ENCODE measurements around the gene ERC2.

Gene ERC2

DNA sequence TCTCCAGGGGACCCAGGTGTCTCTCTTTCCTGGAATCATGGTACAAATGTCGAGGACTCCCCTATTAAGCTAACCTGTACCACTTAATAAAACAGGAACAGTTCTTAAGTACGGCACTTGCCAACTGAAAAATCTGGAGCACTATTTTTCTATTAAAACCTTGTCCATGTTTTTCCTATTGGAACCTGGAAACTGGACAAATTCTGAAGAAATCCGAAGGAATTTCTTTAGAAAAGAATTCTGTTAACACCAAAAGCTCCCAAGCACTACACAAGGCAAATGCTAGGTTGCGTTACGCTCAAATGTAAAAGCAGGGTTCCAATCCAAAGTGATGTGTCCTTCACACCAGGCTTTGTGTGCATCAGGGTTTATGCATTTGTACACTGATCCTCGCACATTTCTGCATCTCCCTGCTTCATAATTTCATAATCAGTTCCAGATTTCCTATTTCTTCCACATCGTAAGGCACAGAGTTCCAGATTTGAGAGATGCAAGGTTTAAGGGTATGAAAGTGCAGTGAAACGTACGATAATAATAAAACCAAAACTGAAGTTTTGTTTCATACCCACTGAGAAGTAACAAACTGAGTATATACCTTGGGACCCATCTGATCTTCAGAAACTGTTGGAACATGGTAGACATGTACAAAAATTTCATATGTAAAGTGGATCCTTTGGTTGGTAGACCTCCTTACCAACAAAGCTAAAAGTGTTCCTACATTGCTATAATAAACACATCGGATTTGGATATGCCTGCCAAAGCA is 849.0 kb downstream of the ERC2 start:
- no peak for DNase-seq (ENCODE audit: low spot score)

DNA sequence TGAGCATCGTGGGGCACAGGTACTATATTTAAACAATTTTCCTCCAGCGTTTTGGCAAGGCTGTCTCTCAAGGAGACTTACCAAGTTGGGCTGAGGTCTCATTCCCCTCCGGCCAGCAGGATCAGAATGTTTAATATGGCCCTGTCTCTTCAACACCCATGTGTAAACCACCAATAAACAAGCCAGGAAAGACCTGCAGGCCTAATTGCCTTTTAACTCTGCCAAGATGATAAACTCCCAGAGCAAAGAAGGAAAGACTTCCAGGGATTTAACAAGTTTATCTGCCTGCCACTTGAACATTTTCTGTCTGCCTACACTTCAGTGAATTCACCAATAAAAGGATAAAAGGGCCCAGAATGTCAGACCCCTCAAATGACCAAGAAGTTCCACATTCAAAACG is 850.9 kb downstream of the ERC2 start:
- DNase-seq (ENCODE audit: low spot score): no peak

DNA sequence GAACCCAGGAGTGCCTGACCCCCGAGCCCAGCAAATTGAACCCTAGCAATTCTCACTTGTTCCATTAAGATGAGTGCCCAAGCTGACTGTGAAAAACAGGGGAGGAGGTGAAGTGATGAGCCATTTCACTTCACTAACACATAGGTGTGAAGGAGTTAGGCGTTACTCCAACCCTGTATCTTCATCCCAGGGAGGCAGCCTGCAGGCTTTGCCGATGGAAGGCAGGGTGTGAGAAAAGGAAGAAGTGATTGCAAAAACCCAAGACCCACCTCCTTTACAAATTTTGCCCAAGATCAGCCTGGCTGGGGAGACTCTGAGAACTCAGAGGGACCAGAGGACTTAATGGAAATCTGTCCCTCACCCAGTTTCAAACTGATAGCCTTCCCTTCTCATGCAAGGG is 851.5 kb downstream of the ERC2 start:
- no peak for DNase-seq (ENCODE audit: low spot score)

DNA sequence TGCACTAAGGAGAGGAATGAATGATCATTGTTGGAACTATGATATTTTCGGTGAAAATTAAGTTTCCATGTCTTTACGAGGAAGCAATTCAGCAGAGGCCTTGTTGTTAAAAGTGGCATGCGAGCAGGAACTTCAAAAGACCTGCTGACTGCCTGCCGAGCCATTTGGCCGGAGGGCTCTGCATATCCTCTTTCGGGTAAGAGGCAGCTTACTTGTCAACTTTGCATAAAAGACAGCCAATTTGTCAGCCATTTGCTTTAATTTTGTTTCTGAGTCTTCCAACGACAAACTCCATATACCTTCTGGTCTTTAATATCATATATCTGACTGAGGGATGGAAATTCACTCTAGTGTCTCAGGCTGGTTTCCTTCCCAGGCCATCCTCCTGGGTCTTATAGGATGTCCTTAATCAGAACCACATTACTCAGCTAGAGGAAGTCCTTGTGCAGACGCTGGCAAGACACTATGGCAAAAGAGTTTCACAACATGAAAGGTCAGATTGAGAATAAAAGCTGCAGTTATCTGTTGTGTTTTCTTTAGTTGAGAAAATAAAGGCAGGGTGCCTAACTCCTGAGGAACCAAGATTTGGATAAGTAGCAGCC is 852.5 kb downstream of the ERC2 start:
- DNase-seq (ENCODE audit: low spot score): no peak

DNA sequence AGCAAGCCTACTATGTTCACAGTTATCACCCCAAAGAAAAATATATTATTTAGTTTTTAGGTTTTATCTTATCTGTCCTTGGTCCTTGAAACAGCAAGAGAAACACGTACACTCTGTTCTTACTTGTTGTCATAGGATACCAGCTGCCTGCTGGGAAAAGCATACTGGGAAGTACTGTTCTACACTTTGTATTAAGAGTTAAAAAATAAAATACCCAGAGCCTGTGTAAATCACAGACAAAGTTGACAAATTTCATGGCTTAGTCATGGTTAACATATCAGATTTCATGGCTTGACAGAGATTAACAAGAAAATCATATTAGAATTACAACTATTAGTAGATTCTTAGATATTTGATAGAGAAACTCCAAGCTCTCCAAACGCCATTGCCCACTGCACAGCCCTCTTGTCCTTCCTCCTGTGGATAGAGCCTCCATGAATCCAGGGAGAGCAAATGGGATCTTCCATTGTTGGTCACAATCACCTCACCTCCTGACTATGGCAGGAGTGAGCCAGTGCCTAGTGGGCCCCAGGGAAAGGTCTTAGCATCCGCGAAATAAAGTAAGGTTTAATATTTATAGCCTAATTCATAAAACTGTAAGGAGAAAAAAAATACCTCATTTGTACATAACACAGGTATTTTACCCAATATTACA is 853.1 kb downstream of the ERC2 start:
- DNase-seq (ENCODE audit: low spot score): no peak

DNA sequence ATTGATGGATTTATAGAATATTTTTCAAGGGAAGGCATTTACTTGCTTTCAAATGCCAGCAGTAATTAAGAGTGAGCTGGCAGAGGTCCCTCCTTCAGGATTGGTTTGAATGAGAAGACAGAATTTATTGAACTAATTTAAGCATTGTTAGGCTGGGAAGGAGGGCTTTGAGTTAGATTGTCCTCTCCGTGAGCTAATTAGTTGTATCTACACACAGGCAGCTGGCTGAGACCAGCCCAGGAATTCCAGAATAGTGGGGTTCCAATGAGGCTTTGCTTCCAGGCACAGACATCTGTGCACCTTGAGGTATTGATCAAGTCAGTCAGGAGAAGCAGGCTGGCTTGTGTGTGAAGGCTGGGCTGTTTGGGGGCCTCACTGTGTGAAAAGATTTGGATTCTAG is 857.1 kb downstream of the ERC2 start:
- no peak for DNase-seq (ENCODE audit: low spot score)

DNA sequence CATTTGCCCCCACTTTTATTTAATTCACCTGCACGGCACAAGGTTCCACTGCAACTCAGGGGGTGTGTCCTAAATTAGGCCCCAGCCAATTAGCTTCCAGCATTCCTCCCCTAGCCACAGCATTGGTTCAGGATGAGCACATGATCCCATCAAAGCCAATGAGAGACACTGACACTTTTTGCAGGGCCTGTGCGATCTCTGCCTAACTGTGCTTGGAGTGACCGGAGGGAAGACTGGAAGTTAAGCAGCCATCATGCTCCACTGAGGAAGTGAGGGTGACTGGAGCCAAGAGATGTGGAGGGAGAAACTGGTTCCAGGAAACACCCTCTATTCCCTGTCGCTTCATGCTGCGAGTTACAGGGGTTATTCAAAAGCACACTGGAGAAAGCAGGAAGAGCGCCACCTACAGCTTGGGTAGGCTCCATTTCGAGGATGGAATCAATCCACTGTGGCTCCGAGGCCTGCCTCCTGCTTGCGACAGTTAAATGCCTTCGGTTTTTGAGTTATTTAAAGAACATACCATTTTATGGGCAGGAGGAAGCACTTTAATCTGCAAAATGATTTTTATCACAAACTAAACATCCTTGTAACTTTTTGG is 858.9 kb downstream of the ERC2 start:
- no peak for DNase-seq (ENCODE audit: low spot score)

DNA sequence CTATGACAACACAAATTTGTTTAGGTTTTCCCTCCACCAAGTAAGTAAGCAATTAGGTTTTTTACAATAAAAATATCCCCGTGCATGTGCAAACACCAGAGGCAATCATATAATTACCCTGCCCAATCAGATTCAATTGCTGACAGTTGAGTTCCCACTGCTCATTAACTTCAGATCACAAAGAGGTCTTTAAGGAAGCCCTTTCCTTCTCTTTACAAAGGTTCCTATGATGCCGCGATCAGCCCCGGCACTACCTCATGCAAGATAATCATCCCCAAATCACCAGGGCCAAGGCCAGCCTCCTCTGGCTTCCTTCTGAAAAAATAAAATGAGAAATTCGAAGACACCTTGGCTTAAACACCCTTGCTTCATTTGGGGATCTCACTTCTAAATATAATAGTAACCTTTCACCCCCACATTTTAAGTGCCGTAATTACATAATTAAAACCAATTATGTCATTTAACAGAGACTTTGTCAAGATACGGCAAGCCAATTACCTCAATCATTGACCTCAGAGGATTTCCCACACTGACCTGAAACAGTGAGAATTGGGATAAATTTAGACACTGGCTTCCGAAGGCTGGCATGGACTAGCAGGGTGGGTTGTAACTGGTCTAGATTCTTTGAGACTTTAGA is 859.8 kb downstream of the ERC2 start:
- no peak for DNase-seq (ENCODE audit: low spot score)

DNA sequence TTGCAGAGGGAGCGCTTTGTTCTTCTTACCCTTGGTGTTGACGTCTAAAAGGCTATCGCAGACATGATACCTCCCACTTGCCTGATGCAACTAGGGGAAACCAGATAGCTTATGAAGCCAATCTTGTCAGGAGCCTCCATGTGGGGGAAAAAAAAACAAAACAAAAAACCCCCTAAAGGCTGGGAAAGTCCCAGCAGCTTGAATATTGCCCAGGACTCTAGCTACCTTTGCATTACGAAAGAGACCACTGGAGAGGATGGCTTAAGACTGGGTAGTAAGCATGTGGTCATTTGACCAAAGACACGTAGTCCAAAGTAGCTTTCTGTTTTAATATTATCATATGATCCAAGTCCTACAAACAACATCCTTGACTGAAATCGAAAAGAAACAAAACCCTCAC is 860.4 kb downstream of the ERC2 start:
- no peak for DNase-seq (ENCODE audit: low spot score)

DNA sequence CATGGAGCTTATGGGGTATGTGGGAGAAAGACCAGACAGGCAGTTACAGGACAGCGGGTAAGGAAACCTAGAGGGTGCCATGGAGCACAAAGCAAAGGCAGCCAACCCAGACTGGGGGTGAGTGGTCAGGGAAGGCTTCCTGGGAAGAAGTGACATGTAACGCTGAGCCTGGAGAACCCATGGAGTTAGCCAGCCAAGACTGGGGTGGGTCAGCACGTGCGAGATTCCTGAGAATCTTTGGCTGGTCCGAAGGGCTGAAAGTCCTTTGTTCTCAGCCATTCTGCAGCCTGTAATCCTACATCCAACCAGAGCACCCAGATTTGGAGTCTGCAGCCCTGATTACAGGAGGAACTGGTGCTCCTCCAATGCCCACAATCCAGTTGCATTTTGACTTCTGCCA is 861.1 kb downstream of the ERC2 start:
- DNase-seq (ENCODE audit: low spot score): no peak

DNA sequence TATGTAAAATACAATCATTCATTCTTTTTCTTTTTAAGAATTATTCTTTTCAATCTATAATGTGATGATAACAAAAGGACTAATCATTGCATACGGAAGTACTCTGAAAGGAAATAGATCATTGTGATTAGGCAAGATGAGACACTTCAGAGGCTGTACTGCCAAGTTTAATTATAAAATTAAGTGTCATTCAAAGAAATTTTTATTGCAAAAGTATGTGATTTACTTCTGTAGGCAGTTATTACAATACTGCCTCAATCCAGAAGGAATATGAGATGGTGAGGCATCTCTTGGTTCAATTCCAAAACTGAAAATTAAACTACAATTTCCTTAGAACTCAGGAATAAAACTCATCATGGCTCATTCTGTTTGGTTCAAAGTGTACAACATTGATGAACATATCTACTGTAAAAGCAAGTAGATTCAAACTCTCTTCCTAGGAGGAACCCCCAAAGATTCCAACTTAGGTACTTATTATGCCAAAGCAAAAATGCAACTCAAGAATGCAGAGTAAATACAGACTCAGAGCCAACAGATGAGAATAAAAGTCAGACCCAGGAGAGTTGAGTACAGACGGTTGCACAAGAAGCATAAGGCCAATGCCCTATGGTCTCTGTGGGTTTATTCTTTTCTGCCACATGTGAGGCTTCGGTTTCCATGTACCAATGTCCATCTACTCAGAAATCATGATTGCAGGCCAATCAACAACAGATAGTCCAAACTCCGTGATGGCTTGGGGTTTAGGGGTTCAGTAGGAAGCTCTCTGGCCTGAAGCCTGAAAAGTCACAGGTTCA is 862.6 kb downstream of the ERC2 start:
- DNase-seq (ENCODE audit: low spot score): no peak

DNA sequence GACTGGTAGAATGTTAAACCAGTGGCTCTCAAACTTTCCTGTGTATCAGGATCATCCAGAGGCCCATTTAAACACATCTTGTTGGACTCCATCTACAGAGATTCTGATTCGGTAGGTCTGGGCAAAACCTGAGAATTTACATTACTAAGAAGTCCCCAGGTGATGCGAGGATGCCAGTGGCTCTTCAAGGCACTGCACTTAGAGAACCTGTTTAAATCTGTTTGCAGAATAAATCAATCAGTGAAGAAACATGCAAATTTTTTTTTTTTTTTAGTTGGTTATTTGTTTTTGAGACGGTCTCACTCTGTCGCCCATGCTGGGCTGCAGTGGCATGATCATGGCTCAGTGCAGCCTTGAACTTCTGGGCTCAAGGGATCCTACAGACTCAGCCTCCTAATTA is 863.4 kb downstream of the ERC2 start:
- DNase-seq (ENCODE audit: low spot score): no peak

DNA sequence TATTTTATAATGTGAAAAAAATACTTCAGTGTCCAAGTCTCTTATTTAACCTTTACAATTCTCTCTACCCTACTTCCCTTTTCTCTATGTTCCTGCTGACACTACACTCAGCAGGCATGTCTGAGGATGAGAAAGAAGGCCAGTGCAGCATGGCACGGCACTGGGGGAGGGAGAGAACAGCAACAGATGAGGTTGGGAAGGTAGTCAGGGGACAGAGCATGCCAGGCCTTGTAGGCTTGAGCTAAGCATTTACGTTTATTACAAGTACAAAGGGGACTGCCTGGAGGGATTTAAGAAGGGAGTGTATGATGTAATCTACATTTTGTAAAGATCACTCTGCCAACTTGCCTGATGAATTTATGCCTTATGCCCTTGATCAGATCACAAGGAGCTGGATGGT is 863.9 kb downstream of the ERC2 start:
- DNase-seq (ENCODE audit: low spot score): no peak

DNA sequence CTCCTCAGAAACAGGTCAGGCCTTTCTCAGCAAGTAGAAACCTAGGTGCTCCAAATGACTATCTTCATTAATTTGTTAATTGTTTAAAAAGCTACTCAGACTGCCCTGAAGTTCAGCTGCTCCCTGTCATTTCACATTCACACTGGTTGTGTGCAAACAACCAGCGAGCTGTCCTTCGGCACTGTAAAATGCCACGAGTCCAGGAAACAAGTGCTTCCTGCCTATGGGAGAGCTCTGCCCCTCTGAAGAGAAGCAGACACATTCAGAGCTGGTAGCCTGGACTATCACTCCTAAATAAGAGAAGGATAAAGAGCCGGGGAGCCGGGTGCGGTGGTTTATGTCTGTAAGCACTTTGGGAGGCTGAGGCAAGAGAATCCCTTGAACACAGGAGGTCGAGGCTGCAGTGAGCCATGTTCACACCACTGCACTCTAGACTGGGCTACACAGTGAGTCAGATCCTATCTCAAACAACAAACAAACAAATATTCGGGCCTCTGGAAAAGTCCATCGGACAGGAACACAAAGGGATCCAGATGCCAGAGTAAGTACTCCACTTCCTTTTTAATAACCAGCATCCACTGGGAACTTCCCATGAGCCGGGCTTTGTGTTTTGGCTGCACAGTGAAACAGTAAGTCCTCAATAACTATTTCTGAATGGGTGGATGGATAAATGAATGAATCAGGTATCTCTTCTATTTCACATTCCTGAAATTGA is 866.7 kb downstream of the ERC2 start:
- DNase-seq (ENCODE audit: low spot score): no peak

DNA sequence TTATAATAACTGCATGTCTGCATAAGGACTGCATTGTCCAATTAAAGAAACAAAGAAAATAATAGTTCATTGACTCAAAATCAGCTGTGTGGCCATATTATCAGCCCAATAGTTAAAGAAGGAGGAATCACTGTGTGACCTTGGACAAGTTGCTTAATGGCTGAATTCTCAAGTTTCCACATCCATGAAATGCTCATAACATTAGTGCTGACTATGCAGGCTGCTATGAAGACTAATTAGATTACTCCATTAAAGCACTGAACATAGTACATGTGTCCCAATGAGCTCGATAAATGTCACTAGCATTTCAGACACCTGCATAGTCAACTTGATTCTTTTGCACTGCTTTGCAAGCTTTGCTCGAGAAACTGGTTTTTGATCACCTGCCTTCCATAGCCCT is 870.0 kb downstream of the ERC2 start:
- no peak for DNase-seq (ENCODE audit: low spot score)

DNA sequence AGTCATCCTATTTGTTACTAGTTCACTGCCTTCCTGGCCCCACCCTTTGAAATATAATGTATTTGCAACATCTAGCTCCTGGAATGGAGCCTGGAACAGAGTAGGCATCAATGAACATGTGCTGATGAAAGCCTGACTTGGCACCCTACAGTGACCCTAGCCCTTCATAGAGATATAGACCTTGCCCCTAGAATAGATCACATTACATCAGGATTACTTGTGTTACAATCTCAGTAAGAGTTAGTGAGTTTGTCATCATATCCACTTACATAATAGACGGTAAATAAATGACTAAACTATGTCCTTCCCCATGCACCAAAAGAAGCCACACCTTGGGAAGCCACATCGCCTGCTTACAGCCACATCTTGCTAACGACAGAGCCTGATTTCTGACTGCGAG is 870.6 kb downstream of the ERC2 start:
- DNase-seq (ENCODE audit: low spot score): no peak

DNA sequence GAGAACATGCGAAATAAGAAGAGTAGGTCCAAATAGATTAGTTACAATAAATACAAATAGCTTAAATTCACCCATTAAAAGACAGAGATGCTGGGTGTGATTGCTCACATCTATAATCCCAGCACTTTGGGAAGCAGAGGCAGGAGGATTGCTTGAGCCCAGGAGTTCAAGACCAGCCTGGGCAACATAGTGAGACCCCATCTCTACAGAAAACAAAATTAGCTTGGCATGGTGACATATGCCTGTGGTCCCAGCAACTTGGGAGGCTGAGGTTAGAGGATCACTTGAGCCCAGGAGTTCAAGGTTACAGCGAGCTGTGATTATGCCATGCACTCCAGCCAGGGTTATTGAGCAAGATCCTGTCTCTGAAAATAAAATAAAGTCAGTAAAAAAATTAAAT is 872.1 kb downstream of the ERC2 start:
- DNase-seq (ENCODE audit: low spot score): no peak

DNA sequence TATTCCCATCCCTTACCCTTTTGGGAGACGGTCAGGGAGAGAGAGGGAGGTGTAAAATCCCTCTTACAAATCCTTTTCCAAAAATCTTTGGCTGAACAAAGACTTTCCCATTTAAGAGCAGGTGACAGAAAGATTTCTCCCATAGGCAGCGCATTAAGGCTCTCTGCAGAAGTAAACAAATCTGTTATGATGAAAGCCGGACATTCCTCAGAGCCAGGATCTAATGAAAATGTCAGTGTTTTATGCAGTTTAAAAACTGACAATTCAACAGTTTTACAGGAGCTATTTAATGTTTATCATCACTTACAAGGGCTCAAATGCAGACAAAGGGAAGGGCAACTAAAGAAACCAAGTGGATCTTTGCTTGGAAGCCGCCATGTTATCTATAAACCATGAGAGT is 872.8 kb downstream of the ERC2 start:
- no peak for DNase-seq (ENCODE audit: low spot score)

DNA sequence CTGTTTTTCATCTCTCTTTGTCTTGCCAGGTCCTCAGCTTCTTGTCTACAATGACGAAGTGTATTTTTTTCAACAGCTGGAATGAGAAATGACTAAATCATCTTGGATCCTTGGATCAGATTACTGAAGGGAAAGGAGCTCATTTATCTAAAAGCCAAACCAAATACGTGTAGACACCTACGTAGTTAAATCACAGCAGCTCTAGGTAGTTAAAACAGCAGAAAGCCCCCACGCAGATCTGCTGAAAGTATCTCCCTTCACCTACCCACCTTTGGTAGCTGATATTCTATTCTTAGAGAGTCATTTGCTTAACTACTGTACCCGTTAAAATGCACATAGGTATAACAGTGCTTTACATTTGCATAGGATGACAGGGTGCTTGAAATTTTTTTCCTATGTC is 875.7 kb downstream of the ERC2 start:
- no peak for DNase-seq (ENCODE audit: low spot score)

DNA sequence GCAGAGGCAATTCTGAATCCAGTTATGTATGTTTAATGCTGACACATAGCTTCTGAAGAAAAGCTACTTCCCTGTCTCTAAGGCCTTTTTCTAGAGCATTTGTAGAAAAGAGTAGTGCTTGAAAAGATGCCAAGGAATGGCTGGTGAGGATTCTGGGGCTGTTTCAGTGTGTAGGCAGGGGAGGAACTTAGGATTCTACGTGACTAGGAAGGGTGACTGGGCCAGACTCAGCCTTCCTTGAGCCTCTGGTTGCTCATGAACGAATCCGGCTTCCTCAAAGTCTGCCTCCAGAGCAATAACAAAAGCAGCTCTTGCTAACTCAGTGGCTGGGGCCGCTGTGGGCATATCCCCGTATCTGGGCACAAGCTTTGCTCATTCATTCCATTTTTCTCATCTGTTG is 876.4 kb downstream of the ERC2 start:
- no peak for DNase-seq (ENCODE audit: low spot score)

DNA sequence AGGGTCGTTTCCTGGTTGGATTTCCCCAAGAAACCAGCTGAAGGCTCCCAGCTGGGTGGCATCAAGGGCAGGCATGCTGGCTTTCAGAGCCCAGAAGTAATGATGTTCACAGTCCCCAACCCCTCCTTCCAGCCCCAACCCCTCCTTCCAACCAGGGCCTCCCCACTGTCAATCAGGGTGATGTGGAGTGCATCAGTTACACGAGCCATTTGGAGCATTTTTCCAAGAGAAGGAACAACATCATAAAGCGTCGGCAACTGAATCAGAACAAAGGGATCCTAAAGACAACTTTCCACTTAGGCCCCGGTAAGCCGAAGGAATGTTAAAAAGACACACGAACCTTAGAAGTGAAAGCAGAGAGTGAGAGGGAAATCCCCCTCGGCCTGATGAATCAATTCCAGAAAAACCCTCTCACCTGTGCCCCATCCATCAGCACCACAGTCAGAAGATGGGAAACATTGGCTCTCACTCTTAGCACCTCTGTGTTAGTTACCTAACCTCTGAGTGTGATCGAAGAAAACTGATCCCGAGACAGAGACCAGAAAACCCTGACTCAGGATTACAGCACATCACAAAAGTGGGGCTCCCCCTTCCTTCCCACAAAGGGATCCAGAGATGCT is 880.0 kb downstream of the ERC2 start:
- no peak for DNase-seq (ENCODE audit: low spot score)
